Stimulated activated naive CD4-positive, alpha-beta T cell treated with Interleukin-2 at 50 U/mL for 16 hours (primary cell): Measurements from ENCODE around the gene FOXO3.

Source experiments
- DNase-seq: peaks from one replicate; lab custom pipeline; 2025; lab: John Stamatoyannopoulos, UW

The FOXO3 gene

DNA sequence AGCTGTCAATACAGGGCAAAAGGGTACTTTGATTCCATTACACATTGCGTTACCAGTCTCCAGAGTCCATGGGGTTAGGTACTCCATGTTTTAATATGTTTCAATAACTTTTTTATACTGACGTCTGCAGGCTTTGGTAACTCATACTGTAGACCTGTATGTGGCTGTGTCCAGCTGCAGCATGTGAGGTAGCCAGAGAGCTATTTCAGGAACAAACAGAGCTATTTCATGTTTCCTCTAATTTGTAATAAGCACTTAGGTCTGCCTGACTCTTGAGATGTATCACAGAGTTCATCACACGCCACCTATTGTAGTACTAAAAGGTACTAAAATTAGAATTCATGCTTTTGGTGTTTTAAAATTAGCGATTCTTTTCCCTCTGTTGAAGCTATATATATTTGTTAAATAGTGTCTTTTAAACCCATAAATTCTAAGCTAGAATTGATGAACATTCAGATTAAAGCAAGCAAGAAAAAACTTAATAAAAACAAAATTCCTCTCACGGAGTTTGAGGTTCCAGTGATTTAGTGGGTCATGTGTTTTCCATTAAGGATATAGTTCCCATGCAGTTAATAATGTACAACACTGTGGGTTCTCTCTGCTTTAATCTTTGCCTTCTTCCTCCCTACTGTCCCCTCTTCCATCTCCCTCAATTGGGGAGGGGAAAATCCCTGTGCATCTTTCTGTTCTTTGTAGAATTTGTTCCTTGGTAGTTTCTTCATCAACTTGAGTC is 37.0 kb downstream of the FOXO3 start:
- DNase-seq: no peak

DNA sequence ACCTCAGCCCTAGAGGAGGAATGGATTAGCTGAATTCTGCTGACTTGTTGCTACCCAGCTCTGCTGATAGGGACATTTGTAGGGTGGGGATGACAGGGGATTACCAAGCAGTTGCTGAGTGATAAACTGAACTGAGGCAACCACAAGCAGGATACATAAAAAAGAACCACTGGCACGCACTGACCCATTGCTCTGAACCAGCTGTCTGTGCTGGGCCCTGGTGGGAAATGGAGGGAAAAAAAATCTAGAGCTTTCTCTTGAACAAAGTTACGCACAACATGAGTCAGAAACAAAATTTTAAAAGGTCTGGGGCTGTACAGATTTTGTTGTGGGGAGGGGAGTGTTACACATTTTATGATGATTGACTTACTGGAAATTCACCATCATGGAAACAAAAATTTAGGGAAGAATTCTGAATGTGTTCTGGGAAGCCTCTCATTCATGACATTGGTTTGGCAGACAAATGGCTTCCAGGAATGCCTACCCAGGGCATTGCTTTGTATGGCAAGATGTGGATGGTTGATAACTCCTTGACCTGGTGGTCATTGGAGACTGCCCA is 37.7 kb downstream of the FOXO3 start:
- no peak for DNase-seq

DNA sequence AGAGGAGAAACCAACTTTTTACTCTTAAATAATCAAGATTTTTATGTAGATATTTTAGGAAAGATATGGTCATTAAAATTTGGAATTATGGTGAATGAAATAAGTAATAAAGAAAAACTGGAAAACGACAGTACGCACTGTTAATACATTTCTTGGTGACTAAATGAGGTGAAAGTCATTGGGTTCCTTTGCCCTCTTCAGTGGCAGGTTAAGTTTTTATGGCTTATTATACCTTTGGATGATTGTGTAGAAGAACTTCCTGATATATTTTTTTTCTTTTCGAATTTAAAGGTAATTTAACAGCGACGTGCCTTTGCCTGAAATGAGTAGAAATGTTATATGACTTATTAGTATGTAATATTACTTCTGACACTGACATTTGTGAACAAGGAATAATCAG is 43.4 kb downstream of the FOXO3 start:
- no peak for DNase-seq

DNA sequence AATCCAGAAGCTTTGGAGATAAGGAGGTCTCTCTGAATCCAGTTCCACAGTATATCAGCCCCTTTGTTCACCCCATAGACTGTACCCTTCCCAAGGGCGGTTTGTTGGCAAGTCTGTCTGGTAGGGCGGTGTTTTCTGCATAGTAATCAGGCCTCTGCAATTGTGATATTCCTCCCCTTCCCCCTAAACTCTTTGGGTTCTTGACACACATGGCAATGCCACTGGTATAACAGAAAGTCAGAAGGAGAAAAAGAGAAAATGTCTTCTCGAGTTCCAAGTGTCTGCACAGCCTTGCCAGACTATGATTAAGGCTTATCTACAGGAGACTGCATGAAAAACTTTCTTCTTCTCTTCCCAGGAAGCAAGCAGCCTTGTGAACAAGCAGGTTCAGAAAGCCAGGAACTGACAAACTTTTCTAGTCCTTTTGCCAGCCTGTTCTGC is 45.6 kb downstream of the FOXO3 start:
- DNase-seq: no peak

DNA sequence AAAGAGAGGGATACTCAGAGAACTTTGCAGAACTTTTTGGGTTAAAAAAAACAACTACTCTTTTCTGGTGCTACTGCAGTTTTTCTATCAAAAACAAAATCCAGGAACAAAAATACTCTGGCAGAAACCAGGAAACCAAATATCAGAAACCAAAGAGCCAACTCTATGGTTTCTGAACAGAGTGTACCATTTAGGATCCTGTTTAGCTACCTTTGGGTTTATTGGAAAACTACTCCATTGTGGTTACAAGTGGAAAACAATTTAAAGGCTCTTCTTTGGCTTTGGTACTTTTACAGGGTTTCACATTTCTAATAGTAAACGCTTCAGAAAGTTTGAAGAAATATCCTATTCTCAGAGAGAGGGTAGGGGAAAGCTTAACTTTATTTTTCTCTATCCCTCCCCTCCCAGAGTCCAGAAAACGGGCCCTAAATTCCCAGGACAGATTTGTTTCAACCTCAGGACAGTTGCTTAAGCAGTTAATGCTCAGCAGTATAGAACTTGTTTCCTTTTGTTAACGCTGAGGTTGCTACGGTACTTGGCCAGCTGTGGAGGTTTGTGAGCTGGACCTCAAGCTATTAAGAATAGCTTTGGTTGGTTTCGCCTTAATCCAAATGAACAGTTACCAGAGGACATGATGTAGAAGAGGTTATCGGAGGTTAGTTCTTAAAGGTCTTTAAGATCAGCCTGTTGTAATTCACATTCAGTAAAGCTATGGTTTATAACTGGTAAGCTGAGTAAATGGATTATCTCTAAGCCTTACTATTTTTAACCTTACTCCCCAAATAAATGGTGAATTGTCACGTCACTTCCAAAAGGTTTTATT is 47.9 kb downstream of the FOXO3 start:
- DNase-seq: no peak

DNA sequence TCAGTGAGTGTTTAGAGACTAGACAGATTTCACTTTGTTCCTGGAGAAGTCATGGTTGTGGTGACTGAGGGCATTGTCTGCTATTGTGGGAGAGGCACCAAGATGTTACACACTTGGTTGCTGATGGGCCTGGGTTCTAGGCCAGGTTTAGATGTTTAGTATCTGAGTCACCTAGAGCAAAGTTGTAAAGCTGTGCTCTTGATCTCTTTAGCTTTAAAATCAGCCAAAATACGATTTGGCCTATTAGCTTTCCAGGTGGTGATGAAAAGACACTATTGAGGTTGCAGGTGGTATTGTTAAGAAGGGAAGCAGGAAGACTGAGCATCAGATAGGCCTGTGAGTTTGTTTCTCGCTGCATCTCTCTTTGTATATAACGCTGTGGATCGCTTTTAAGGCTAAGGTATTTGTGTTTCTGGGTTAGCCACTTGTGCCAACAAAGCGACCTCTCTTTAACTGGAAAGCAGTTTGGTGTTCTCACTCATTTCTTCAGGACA is 48.6 kb downstream of the FOXO3 start:
- no peak for DNase-seq

DNA sequence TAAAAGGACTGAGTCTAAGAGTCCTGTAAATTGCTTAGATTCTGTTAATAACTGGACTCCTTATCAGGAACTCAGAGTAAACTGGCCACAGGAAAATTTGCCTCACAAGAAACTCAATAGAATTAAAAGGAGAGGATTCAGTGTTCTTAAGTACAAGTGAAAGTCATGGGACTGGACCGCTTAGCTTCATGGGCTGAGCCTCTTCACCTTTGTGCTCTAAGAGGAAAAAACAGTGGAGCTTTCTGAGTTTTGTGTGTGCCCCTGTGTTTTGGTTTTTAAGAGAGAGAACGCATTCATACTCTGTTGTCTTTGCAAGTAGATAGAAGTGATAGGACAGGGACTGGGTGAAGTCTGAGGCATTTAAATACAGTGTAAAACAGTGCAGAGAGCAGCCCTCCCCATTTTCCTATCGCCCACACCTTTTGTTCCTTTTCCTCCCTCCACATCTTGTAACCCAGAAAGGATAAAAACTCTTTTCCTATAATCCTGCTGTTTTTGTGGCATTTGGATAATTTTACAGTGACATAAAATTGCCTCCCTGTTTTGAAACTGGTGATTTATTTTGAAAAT is 49.6 kb downstream of the FOXO3 start:
- no peak for DNase-seq

DNA sequence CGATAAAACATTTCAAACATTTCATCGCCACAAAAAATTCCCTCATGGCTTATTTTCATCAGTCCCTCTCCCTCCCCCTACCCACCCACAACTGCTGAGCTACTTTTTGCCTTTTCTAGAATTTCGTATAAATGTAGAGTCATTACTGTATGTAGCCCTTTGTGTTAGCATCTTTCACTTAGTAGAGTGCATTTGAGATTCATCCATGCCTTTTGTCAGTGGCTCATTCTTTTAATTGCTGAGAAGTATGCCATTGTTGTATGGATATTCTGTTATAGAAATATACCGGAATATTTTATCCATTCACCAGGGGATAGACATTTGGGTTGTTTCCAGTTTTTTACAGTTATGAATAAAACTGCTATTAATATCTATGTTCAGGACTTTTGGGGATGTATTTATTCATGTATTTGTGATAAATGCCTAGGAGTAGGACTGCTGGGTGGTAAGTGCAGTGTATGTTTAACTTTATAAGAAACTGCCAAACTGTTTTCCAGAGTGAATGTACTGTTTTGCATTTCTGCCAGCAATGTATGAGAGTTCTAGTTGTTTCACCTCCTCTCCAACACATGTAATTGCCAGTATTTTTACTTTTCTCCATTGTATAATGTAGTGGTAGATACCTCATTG is 50.4 kb downstream of the FOXO3 start:
- DNase-seq: no peak

DNA sequence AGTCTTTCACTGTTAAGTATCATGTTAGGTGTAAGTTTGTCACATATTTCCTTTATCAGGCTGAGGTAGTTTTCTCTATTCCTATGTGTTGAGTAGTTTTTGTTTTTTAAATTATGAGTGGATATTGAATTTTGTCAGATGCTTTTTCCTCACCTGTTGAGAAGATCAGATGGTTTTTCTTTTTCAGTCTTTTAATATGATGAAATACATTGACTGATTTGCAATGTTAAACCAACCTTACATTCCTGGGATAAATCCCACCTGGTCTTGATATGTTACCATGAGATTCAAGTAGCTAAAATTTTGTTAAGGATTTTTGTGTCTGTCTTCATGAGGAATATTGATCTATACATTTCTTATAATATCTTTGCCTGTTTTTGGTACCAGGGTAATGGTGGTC is 52.1 kb downstream of the FOXO3 start:
- DNase-seq: no peak

DNA sequence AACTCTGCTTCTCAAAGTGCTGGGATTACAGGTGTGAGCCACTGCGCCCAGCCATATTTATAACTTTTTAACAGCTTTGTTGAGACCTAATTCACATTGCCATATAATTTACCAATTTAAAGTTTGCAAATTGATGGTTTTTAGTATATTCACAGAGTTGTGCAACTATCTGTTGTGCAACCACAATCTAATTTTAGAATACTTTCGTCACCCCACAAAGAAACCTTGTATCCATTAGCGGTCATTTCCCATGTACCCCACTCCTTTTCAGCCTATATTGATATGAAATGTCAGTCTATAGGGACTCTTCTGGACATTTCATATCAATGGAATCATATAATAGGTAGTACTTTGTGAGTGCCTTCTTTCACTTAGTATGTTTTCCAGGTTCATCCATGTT is 55.8 kb downstream of the FOXO3 start:
- no peak for DNase-seq

DNA sequence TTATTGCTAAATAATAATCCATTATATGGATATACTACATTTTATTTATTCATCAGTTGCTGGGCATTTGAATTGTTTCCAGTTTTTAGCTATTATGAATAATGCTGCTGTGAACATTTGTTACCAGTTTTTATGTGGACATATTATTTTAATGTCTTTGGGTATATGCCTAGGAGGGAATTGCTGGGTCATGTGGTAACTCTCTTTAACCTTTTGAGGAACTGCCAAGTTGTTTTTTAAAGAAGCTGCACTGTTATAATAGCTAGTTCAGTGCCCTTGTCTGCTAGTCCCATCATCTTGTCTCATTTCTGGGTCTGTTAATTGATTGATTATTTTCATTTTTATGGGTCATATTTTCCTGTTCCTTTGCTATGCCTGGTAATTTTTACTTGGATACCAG is 56.3 kb downstream of the FOXO3 start:
- DNase-seq: no peak

DNA sequence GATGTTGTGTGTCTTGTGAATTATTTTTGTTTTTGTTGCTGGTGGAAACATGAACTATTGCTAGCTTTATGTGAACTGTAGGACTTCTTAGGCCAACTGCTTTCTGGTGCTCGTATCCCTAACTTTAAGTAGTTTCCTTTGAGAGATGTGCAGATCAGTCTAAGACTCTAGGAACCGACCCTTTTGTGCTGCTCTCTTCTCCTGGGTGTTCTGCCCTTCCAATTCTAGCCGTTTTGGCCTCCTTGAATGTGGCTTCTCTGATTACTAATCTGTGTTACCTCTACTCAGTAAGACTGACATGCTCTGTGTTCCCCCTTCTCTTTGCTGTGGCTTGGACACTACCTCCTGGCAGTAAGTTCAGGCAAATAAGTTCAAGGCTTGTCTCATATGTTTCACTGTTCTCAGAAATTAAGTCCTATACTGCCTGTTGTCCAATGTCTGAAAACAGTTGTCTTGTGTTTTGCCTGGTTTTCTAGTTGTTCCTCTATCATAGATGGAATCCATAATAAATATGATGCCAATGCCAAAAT is 58.0 kb downstream of the FOXO3 start:
- no peak for DNase-seq

DNA sequence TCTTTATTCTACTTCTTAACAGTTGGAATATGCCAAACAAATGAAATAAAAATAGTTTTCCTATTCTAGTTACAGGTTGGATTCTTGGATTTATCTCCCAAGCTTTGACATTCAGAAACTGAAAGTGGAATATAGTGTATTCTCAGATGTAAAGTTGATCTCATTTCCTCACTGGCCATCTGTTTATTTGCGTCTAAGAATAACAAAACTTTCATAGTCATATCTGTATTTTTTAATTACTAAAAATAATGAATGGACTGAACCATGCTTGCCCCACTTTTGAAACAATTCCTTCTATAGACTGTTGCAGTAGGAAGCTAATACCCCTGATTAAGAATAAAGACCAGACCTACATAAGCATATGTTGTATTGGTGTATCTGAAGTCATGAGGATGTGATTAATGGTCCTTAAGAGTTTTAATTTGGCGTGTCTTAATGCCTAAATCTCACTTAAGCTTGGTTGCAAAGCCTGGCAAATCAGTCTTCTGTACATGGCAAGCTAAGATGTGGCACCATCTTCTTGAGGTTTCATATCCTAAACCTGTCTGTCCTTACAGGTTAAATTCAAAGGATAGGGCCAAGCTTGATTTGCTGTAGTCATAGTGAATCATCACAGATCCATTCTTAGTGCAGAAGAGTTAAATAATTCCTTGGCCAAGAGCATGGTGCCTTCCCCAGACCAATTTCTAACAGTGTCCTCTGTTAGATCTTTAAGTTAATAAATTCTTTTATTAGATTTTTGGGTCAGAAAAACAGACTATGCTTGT is 58.9 kb downstream of the FOXO3 start:
- no peak for DNase-seq

DNA sequence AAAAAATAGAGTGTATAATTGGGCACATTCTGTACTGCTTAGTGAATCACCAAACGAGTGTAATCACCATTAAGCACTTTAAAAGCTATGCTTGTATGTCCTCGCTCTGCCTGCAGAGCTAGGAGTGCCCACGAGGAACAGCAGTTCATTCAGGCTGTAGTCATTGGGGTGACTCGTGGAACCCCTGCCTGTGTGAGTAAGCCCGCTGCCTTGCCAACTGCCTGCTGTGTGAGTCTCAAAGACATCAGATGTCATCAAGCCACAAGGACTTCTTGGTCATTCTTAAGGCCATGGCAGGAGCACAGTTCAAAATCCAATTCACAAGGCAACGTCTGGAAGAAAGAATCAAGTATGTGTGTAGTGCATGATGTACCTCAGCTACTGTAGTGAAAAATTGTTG is 60.4 kb downstream of the FOXO3 start:
- DNase-seq: no peak

DNA sequence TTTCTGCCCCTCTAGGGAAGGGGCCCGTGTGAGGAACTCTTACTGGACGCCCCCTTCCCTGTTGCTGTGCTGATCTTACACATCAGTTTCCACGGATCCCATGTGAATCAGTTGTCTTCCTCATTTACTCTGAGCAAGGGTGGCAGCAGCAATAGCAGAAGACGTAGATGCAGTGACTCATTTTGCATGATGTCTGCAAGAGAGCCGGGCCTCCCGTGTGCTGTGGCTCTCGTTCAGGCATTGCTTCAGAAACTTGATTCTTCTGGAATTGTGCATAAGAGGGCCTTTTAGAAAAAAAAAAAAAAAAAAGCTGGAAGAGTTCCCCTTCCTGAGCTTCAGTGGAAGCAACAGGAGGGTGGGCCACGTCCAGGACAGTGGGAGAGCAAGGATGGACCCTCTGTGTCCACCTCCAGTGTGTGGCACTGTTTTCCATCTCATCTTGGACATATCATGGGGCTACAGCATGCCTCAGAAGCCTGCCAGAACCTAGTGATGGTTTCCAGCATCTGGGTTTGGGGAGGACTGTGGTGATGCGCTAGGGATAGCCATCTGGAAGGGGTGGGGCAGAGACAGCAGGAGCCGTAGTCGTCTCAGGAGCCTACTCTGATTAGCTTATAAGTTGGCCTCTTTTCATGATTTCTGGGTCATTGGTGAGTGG is 62.1 kb downstream of the FOXO3 start:
- DNase-seq: no peak

DNA sequence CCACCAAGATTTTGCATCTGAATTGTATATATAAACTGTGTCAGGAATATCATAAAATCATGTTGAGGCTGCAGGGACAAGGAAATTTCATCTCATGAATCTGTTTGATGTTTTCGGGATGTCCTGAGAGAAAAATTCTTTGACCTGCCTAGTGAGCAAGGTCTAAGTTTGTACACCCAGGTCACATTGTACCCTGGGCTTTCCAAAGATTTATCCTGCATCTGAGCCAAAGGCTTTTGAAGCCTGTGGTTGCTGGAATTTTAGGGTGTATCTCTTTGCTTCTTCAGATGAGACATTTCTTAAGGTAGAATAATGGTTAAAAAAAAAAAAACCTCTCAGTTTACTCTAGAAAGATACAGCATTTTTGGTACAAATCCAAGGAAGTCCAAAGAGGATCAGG is 63.3 kb downstream of the FOXO3 start:
- no peak for DNase-seq

DNA sequence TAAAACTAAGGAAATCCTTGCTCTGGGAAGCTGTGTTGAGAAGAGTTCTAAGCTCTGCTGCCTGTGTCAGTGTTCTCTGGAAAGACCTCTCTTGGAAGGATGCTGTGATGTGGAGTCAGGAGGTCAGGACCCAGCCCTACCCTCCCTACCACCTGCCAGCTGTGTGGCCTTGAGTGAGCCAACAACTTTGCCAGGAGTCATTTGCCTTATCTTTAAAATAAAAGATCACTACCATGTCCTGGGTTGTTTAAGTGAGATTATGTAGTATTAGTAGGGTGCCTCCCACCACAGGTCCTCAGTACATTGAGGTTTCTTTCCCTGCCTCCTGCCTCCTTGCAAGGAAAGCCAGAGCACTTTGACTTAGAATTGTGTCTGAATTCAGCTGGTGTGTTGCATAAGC is 64.9 kb downstream of the FOXO3 start:
- no peak for DNase-seq

DNA sequence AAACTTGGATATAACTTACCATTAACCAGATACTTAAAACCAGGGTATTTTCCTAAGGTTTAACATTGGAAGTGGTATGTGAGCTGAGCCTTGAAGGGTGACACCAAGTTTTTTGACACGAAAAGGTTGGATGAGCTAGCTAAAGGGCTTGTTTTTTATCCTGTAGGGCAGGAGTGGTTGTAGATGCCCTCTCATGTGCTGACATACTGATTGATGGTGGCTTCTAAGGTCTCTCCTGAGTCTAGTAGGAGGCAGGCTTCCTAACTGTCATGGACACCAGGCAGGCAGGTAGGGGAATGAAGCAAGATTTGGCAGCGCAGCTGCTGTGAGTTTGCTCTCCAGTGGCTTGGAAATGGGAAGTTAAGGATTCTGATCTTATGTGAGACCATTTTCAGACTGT is 66.1 kb downstream of the FOXO3 start:
- DNase-seq: no peak

DNA sequence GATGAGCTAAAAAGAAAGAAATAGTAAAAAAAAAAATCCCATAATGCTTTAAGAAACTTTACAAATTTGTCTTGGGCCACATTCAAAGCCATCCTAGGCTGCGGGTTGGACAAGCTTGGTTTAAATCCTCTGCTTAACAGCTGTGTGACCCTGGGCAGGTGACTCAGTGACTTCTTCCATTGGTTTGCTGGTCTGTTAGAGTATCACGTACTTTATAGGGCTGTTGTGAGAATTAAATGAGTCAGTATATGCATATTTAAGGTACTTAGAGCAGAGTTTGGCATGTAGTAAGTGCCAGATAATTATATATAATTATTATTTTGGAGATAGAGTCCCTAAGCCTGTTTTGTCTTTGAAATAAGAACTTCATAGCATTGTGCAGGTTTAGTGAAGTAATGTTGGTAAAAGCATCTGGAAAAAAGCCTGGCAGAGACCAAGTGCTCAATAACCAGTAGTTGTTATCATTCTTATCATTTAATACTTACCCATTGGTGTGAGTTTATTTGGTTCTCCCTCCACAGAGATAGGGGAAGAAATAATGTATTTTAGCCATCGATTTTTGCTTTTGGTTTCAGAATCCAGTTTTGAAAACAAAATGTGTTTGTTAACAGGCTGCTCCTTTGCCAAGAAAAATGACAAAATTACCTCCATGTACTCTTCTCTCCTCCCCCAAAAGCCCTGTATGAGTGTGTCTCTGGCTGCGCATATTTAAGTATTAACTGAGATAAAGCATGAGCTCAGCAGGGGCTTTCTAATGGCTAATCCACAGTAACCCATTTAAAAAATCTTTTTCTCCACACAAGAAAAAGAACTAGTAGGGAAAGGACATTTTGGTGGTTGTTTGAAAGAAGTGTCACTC is 67.2 kb downstream of the FOXO3 start:
- DNase-seq: no peak
